A172 (cell line): ENCODE results near the gene SH3PXD2A. TPM values are rescaled to one million over a fixed set of nuclear protein-coding genes. Genes with fewer than 3 reads are reported as not detected.
"Not testable (repeated sequence)": the region's sequence is repeated elsewhere in the genome, so short reads cannot be mapped to it uniquely, and the experiment has no call there.

Source experiments
- DNase-seq: peaks from one replicate; pipeline ENCODE4 v3.0.0-alpha.2; 2015; ENCODE audit warnings: low spot score
- total RNA-seq: library from RNA; depleted of rRNA; stranded (reverse); fragments of >200 nt; shearing (Covaris generic); gene quantifications from 2 replicates; pipeline ENCODE4 v1.2.3, GENCODE V29; 2014

Gene SH3PXD2A
- total RNA-seq, 1 experiment from 2014 or later, result 1.7 TPM

- no peak for DNase-seq
These were observed 207.1 kb downstream of the SH3PXD2A start for GRCh38 chr10:103648251-103648635.

- no peak for DNase-seq
These were observed 209.1 kb downstream of the SH3PXD2A start for GRCh38 chr10:103646304-103646703.

GRCh38 chr10:103645141-103646054 lies 210.0 kb downstream of the SH3PXD2A start:
- peak; percentile 75 for DNase-seq

- DNase-seq, result no peak
These were observed 212.0 kb downstream of the SH3PXD2A start for GRCh38 chr10:103643381-103643780.

GRCh38 chr10:103641326-103641725 lies 214.1 kb downstream of the SH3PXD2A start:
- DNase-seq, result no peak

GRCh38 chr10:103640436-103641181 lies 214.8 kb downstream of the SH3PXD2A start:
- DNase-seq, result no peak

GRCh38 chr10:103638948-103639347 lies 216.4 kb downstream of the SH3PXD2A start:
- no peak for DNase-seq

GRCh38 chr10:103637927-103638557 lies 217.3 kb downstream of the SH3PXD2A start:
- no peak for DNase-seq

- DNase-seq, result no peak
These were observed 218.4 kb downstream of the SH3PXD2A start for GRCh38 chr10:103637011-103637410.

GRCh38 chr10:103636492-103636891 lies 218.9 kb downstream of the SH3PXD2A start:
- no peak for DNase-seq

GRCh38 chr10:103635580-103635979 lies 219.8 kb downstream of the SH3PXD2A start:
- DNase-seq, result no peak

- DNase-seq, result no peak
These were observed 221.5 kb downstream of the SH3PXD2A start for GRCh38 chr10:103633846-103634245.

GRCh38 chr10:103632871-103633270 lies 222.5 kb downstream of the SH3PXD2A start:
- DNase-seq, result not testable (repeated sequence)

- peak; percentile 17 for DNase-seq
These were observed 223.1 kb downstream of the SH3PXD2A start for GRCh38 chr10:103632247-103632642.

GRCh38 chr10:103630156-103630555 lies 225.2 kb downstream of the SH3PXD2A start:
- no peak for DNase-seq

- no peak for DNase-seq
These were observed 225.8 kb downstream of the SH3PXD2A start for GRCh38 chr10:103629581-103629980.

- DNase-seq, result no peak
These were observed 227.5 kb downstream of the SH3PXD2A start for GRCh38 chr10:103627893-103628292.

- DNase-seq, result no peak
These were observed 228.1 kb downstream of the SH3PXD2A start for GRCh38 chr10:103627111-103627892.

- no peak for DNase-seq
These were observed 229.2 kb downstream of the SH3PXD2A start for GRCh38 chr10:103626178-103626577.

GRCh38 chr10:103622935-103623574 lies 232.3 kb downstream of the SH3PXD2A start:
- DNase-seq, result no peak

- DNase-seq, result no peak
These were observed 233.1 kb downstream of the SH3PXD2A start for GRCh38 chr10:103622286-103622685.
